Activated T-cell treated with anti-CD3 and anti-CD28 coated beads, Interleukin-2, amount 50 U/mL, for 72 hours (primary cell): Measurements from ENCODE around the gene KIAA1614. TPM values are rescaled to one million over a fixed set of nuclear protein-coding genes. Genes with fewer than 3 reads are reported as not detected.
A peak's percentile ranks its signal among the peaks of the same experiment; 100 is the strongest.

Experiments used
- ATAC-seq, 2 donors: fragments of 150-1000 bp; cut with Tn5 transposase; replicated peaks in 1 of 2; 2 replicates each; pipeline ENCODE4 v1.10.0; 2021; ENCODE audit warnings: moderate library complexity in 2 of 2, mild to moderate bottlenecking in 1 of 2
- DNase-seq, 2 donors: peaks; one replicate each; pipeline ENCODE4 v3.0.0; 2021 to 2022; ENCODE audit warnings: mixed read lengths in 1 of 2
- H3K27ac Mint-ChIP-seq: one replicate; pipeline ENCODE4 v1.8.0; 2022; ENCODE audit warnings: mild to moderate bottlenecking, moderate library complexity, mixed read lengths
- H3K27me3 Mint-ChIP-seq: one replicate; pipeline ENCODE4 v1.8.0; 2022; ENCODE audit warnings: low read depth, mixed read lengths
- H3K36me3 Mint-ChIP-seq, 2 donors: one replicate each; pipeline ENCODE4 v1.8.0; 2022; ENCODE audit warnings: mixed read lengths in 2 of 2, mild to moderate bottlenecking in 1 of 2; ENCODE audit not compliant: insufficient read depth in 2 of 2
- H3K4me1 Mint-ChIP-seq: one replicate; pipeline ENCODE4 v1.8.0; 2022; ENCODE audit warnings: low read depth, mixed read lengths
- H3K4me3 Mint-ChIP-seq, 2 donors: one replicate each; pipeline ENCODE4 v1.8.0; 2022; ENCODE audit warnings: mild to moderate bottlenecking in 2 of 2, mixed read lengths in 2 of 2, moderate library complexity in 2 of 2
- H3K9me3 Mint-ChIP-seq, 2 donors: one replicate each; pipeline ENCODE4 v1.8.0; 2022; ENCODE audit warnings: mixed read lengths in 2 of 2
- total RNA-seq, 2 donors: library from RNA; stranded (reverse); gene quantifications; one replicate each; pipeline ENCODE4 v1.2.3, GENCODE V29; 2022

KIAA1614 gene
- total RNA-seq, 2 donors from 2014 or later: 0.02 to 0.07 TPM

DNA sequence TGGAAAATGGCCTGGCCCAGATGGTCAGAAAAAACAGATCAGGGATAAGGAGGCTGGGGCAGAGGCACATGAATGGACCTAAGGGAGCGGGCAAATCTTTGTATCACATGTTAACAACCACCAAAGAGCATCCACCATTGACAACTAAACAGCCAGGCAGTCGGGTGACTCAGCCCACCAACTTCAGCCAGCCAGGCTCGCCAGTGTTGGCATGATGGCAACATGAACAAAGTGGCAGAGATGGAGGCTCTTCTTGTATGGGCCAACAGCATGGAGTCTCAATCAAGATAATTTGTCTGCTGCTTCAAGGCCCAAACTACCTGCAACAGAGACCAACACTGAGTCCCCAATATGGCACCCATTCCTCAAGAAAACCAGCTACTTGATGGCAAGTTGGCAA, 16.5 kb upstream of the KIAA1614 start:
- no peaks in the 10 kb centered on the region for H3K9me3 Mint-ChIP-seq
- no peak overlapping the region for H3K27ac Mint-ChIP-seq
- no peaks in the 10 kb centered on the region for H3K4me1 Mint-ChIP-seq
- H3K4me3 Mint-ChIP-seq: no peak overlapping the region
- H3K36me3 Mint-ChIP-seq: peaks cover 0 to 2% of the 10 kb centered on the region in 2 donors
- no peaks in the 10 kb centered on the region for H3K27me3 Mint-ChIP-seq
- ATAC-seq (no peak), DNase-seq (no peak)

DNA sequence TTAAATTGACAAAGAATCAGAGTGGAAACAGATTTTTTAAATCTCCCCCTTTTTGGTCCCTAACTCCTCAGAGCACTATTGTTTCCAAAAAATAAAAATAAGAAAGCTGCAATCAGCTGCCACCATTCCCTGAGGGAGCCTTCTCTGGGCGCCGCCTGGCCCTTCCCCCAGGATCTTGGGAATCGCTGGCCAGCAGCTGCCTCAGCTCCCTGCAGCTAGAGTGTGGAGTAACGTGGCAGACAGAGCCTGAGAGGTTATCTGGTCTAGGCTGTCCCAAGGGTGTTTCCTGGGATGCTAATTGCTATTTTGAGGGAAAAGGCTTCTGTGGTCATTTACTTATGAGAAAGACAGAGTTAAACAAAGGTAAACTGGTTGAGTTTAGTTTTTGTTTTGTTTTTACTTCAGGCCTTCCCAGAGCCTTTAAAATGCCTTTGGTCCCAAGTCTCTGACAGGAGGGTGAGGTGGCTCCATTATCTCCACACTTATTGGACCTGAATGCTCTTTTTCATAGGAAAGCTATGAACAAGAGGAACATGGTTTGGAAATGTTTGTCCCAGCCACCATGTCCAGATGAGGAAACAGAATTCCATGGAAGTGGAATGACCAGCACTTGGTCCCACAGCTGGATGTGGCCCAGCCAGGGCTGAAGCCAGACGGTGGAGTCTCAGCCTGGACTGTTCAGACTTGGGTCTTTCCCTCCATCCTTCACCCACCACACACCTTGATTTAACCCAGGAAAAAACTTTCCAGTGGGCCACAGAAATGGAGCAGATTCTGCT, 14.1 kb upstream of the KIAA1614 start:
- Mint-ChIP-seq H3K4me1 (no peaks in the 10 kb centered on the region), H3K36me3 (peaks cover 0 to 2% of the 10 kb centered on the region in 2 donors), H3K4me3 (no peak overlapping the region), H3K27ac (no peak overlapping the region), H3K9me3 (no peaks in the 10 kb centered on the region), H3K27me3 (no peaks in the 10 kb centered on the region)
- ATAC-seq (no peak), DNase-seq (no peak)

DNA sequence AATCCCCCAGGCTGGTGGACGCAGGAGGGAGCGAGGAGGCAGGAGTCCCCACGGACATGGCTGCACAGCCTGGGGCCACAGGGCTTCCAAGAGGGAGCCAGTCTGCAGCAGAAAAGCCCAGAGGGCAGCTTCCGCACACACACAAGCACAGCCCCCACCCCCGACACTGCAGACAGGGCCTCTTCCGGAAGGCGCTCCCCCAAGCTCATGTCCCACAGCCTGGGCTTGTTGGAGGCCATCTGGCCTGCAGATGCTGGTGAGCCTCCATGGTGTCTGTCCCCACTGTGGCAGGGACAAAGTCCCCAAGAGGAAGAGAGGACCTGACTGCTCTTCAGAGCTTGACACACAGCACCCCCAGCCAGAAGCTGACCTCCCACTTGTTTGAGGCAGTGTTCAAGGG, 13.4 kb upstream of the KIAA1614 start:
- Mint-ChIP-seq H3K36me3 (peaks cover 0 to 2% of the 10 kb centered on the region in 2 donors), H3K4me3 (no peak overlapping the region), H3K9me3 (no peaks in the 10 kb centered on the region), H3K4me1 (no peaks in the 10 kb centered on the region), H3K27me3 (no peaks in the 10 kb centered on the region), H3K27ac (no peak overlapping the region)
- DNase-seq (no peak), ATAC-seq (no peak)

DNA sequence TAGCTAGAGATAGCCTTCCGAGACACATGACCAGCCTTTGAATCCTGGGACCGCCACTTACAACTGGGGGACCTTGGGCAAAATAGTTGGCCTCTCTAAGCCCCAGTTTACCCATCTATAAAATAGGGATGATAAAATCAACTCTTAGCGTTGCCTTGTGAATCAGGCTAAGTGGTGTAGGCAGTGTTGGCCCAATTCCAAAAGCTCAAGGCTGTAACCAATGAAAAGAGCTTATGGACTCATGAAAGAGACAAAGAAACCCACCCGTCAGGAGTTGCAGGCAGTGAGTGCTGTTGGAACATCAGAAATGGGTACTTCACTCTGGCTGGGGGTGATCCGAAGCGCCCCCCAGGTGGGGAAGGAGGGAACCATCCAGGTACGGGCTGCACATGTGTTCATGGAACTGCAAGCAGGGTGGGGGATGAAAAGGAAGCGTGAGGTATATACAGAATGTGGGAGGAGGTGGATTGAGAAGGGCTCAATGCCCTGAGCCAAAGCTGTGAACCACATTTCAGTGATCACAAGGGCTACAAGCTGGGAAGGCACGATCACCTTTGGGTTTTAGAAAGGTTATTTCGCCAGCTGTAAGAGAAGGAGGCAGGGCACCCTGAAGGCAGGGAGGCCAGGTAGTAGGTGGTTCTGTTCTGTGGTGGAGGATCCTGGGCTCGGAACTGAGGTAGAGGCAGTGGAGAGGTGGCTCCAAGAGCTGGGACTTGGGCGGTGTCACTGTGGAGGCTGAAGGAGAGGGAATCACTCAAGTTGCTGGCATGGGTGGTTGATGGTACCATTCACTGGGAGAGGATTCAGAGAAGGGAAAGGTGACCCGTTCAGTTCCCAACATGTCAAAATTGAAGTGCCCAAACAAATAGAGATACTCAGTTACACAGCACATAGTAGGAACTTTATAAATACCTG, 11.4 kb upstream of the KIAA1614 start:
- DNase-seq (no peak), ATAC-seq (no peak)
- H3K4me1 Mint-ChIP-seq: no peaks in the 10 kb centered on the region
- H3K4me3 Mint-ChIP-seq: no peak overlapping the region
- H3K27ac Mint-ChIP-seq: no peak overlapping the region
- peaks cover 0 to 3% of the 10 kb centered on the region in 2 donors for H3K36me3 Mint-ChIP-seq
- peaks cover 2% of the 10 kb centered on the region in 2 donors for H3K9me3 Mint-ChIP-seq
- no peaks in the 10 kb centered on the region for H3K27me3 Mint-ChIP-seq

DNA sequence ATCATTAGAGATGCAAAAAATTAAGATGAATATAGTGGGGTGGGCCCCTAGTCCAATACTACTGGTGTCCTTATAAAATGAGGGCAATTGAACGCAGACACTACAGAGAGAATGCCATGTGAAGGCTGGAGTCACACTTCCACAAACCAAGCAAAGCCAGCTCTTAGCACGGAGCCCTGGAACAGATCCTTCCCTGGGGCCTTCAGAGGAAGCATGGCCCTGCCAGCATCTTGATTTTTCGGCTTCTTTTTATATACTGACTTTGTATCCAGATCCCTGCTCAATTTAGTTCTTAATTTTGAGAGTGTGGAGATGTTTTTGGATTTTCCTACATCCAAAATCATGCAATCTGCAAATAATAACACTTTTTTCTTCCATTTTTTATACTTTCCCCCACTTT, 10.2 kb upstream of the KIAA1614 start:
- Mint-ChIP-seq H3K27me3 (no peaks in the 10 kb centered on the region), H3K4me1 (no peaks in the 10 kb centered on the region), H3K27ac (no peak overlapping the region), H3K4me3 (no peak overlapping the region), H3K9me3 (peaks cover 2% of the 10 kb centered on the region in 2 donors), H3K36me3 (peaks cover 0 to 3% of the 10 kb centered on the region in 2 donors)
- ATAC-seq: no peak
- DNase-seq: no peak

DNA sequence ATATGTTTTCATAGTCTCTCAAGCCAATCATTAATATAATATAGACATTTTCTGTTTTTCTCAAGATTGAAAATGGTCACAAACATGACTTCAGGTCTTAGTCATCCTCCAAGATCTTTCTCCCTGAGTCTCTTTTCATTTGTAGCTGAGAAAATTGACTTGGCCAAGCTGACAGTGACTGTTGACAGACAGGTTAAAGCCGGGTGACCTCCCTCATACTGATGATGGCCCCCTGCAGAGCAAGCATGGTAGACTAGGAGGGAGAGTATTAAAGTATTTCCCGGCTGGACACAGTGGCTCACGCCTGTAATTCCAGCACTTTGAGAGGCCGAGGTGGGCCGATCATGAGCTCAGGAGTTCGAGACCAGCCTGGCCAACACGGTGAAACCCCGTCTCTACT, 6.8 kb upstream of the KIAA1614 start:
- no peak overlapping the region for H3K27ac Mint-ChIP-seq
- H3K4me1 Mint-ChIP-seq: peaks cover 6% of the 10 kb centered on the region
- peaks cover 2% of the 10 kb centered on the region in 2 donors for H3K9me3 Mint-ChIP-seq
- no peak overlapping the region for H3K4me3 Mint-ChIP-seq
- no peak for ATAC-seq
- no peak for DNase-seq
- H3K36me3 Mint-ChIP-seq: peaks cover 0 to 3% of the 10 kb centered on the region in 2 donors
- peaks cover 21% of the 10 kb centered on the region for H3K27me3 Mint-ChIP-seq

DNA sequence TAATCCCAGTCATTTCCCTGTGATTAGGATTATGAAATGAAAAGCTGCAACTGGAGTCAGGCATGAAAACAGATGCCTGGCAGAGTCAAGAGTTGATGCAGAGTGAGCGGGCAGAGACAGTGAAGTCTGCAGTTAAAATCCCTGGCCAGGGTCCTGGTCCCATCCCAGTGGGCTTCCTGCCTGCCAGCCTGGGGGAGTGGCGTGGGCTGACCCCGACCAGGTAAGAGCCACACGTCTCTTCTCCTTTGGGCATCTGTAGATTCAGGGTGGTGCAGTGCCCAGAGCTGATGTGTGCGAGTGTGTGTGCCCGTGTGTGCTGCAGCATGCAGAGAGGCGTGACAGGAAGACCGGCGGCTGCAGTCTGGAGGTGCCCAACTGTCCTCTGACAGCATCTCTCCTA, 6.2 kb upstream of the KIAA1614 start:
- no peak for ATAC-seq
- Mint-ChIP-seq H3K36me3 (peaks cover 0 to 3% of the 10 kb centered on the region in 2 donors), H3K4me3 (no peak overlapping the region), H3K27ac (no peak overlapping the region), H3K27me3 (peaks cover 27% of the 10 kb centered on the region), H3K9me3 (peaks cover 2% of the 10 kb centered on the region in 2 donors), H3K4me1 (peaks cover 6% of the 10 kb centered on the region)
- DNase-seq: no peak

DNA sequence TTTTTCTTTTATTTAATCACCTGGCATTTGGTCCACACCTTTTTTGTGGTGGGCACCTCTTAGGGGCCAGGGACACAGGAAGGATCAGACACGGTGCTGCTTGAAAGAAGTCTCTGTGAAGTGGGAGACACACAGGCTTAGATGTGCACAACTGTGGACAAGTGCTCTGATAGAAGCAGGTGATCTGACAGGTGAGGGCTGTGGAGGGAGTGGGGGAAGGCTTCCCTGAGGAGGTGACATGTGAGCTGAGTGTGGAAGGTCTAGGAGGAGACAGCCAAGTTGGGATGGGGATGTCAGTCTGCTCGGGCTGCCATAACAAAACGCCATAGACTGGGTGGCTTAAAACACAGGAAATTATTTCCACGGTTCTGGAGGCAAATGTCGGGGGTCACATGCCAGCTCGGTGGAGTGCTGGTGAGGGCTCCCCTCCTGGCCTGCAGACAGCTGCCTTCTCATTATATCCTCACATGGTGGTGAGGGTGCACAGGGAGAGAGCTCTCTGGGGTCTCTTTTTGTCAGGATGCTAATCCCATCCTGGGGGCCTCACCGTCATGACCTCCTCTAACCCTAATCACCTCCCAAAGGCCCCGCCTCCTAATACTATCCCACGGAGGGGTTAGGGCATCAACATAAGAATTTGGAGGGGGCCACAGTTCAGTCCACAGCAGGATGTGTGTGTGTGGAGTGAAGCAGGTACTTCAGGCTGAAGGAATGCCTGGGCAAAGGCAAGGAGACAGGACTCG, 5.2 kb upstream of the KIAA1614 start:
- ATAC-seq (no peak), DNase-seq (no peak)
- Mint-ChIP-seq H3K9me3 (peaks cover 2% of the 10 kb centered on the region in 2 donors), H3K36me3 (peaks cover 0 to 3% of the 10 kb centered on the region in 2 donors), H3K4me1 (peaks cover 6% of the 10 kb centered on the region), H3K27me3 (peaks cover 33% of the 10 kb centered on the region), H3K4me3 (no peak overlapping the region), H3K27ac (no peak overlapping the region)

DNA sequence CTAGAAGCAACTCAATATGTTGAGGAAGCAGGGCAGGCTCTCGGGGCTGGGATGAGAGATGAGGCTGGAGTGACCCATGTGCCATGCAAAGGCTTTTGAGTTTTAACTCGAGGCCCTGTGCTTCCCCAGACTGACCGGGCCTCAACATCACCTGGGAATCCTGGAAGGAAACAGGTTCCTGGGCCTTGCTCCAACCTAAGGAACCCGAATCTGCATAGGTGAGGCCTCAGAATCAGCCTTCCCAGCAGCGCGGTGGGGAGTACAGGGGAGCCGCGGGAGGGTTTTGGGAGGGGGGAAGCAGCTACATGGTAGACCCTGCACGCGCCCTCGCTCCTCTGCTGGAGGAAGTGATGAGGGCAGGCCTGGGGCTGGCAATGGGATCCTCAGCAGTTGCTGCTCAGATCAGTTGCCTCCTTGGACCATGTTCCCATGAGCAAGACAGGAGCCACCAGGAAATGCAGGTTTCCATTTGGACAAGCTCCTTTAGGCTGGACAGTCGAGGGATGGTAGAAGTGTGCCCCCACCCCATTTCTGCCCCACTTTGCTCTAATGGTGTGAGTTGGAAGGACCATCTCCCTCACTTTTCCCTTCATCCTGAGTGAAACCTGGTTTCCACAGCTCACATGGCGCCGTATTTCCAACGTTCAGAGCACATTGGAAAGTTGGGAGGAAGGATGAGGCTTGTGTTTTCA, 4.5 kb upstream of the KIAA1614 start:
- Mint-ChIP-seq H3K27ac (no peak overlapping the region), H3K36me3 (peaks cover 0 to 3% of the 10 kb centered on the region in 2 donors)

DNA sequence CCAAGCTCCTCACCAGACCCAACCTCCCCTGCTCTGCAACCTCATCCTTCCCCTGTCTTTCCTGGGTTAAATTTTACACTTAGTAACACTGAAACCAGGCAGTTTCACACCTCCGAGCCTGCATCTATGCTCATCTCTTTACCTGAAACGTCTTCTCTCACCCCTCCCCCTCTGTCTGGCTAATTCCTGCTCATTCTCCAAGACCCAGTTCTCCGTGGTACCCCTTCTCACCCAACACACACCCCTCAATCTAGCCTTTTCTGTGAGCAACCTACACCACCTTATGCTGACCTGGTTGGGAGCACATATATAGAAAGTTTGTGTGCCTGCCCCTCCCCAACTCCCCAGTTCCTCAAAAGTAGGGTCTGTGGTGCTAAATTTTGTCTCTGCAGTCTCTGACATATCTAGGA, 3.7 kb upstream of the KIAA1614 start:
- DNase-seq: no peak
- H3K4me1 Mint-ChIP-seq: peaks cover 10% of the 10 kb centered on the region
- H3K27me3 Mint-ChIP-seq: peaks cover 41% of the 10 kb centered on the region
- H3K4me3 Mint-ChIP-seq: no peak overlapping the region
- peaks cover 2% of the 10 kb centered on the region in 2 donors for H3K9me3 Mint-ChIP-seq
- peaks cover 0 to 3% of the 10 kb centered on the region in 2 donors for H3K36me3 Mint-ChIP-seq
- H3K27ac Mint-ChIP-seq: no peak overlapping the region
- ATAC-seq: no peak

More for the DNA sequence above, 4.5 kb upstream of the KIAA1614 start:
- peaks cover 6% of the 10 kb centered on the region for H3K4me1 Mint-ChIP-seq
- peaks cover 33% of the 10 kb centered on the region for H3K27me3 Mint-ChIP-seq
- H3K4me3 Mint-ChIP-seq: no peak overlapping the region
- peaks cover 2% of the 10 kb centered on the region in 2 donors for H3K9me3 Mint-ChIP-seq
- ATAC-seq (no peak), DNase-seq (no peak)

DNA sequence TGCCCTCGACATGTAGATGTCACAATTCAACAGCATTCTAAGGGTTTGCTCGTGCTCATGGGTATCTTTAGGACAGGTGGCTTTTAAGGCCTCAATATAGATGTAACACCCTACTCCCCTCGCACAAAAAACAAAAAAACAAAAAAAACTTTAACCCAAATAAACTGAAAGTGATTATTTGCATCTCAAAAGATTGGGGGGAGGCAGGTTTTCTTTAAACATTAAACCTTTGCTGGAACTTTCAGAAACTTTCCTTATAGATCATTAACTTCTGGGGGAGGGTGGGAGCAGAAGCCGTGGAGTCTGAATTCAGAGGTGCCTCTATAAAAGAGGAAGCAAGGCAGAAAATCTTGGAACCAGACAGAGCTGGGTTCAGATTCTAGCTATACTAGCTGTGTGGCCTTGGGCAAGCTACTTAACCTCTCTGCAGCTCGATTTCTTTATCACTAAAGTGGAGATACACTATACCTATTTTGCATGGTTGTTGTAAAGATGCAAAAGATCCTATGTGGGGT, 3.2 kb upstream of the KIAA1614 start:
- H3K9me3 Mint-ChIP-seq: peaks cover under 1% of the 10 kb centered on the region in 2 donors
- H3K4me3 Mint-ChIP-seq: no peak overlapping the region
- H3K27ac Mint-ChIP-seq: no peak overlapping the region
- no peak for ATAC-seq
- no peak for DNase-seq
- H3K27me3 Mint-ChIP-seq: peaks cover 44% of the 10 kb centered on the region
- H3K4me1 Mint-ChIP-seq: peaks cover 10% of the 10 kb centered on the region
- peaks cover 0 to 1% of the 10 kb centered on the region in 2 donors for H3K36me3 Mint-ChIP-seq

DNA sequence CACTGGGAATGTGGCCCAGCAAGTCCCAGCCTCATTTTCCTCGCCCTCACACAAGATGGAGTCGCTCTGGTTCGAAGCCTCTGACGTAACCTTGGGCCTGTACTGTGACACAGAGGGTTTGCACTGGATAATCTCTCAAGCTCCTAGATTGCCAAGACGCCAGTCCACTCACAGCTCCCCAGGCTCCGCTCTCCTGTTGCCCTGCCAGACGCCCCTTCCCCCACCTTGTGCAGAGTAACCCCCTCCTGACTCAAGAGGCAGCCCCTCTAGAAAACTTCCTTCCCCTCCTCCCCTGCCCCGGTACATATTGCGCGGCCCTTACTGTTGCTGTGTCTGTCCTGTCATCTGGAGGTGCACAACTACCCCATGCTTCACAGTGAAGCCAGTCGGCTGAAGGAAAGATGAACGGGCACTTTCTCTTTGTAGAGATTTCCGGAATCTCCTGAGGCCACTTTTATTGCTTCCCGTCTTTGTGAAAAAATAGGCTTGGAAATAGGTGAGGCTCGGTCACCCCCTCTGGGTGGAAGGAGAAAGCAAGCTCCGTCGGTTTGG, 981 bp upstream of the KIAA1614 start:
- peaks cover 52% of the 10 kb centered on the region for H3K27me3 Mint-ChIP-seq
- no peaks in the 10 kb centered on the region for H3K9me3 Mint-ChIP-seq
- DNase-seq: no peak
- no peak for ATAC-seq
- H3K27ac Mint-ChIP-seq: no peak overlapping the region
- H3K4me3 Mint-ChIP-seq: peak overlapping the region; percentile 62 to 72
- no peaks in the 10 kb centered on the region for H3K36me3 Mint-ChIP-seq
- H3K4me1 Mint-ChIP-seq: peaks cover 10% of the 10 kb centered on the region
